Upper lobe of left lung (tissue), 6 donors: ENCODE results near the gene HYCC1. TPM values are rescaled to one million over a fixed set of nuclear protein-coding genes. Genes with fewer than 3 reads are reported as not detected.
A peak's percentile ranks its signal among the peaks of the same experiment; 100 is the strongest.

Source experiments
- ATAC-seq, 2 donors: fragments of 200-7000 bp; cut with Tn5 transposase; one replicate each; pipeline ENCODE4 v1.9.1; 2022; ENCODE audit warnings: mild to moderate bottlenecking in 2 of 2, moderate library complexity in 2 of 2; ENCODE audit not compliant: low FRiP score in 2 of 2
- DNase-seq, 2 donors: peaks; one replicate each; pipeline ENCODE4 v3.0.0-alpha.2; 2019 to 2020
- H3K27ac ChIP-seq, 4 donors: fragments of 200-600 bp; sonication (generic); one replicate each; pipeline ENCODE4 v1.5.1; 2016 to 2019
- H3K27me3 ChIP-seq, 4 donors: fragments of 200-600 bp; sonication (generic); one replicate each; pipeline ENCODE4 v1.5.1; 2017 to 2019
- H3K36me3 ChIP-seq, 4 donors: fragments of 200-600 bp; sonication (generic); one replicate each; pipeline ENCODE4 v1.5.1; 2016 to 2019
- H3K4me1 ChIP-seq, 4 donors: fragments of 200-600 bp; sonication (generic); one replicate each; pipeline ENCODE4 v1.5.1; 2018 to 2019
- H3K4me3 ChIP-seq, 4 donors: fragments of 200-600 bp; sonication (generic); one replicate each; pipeline ENCODE4 v1.5.1; 2017 to 2019; ENCODE audit warnings: mild to moderate bottlenecking in 2 of 4, moderate library complexity in 1 of 4
- H3K9me3 ChIP-seq, 4 donors: fragments of 200-600 bp; sonication (generic); one replicate each; pipeline ENCODE4 v1.5.1; 2018 to 2019
- EP300 ChIP-seq, 4 donors: sonication (generic); formaldehyde crosslinking; IDR thresholded peaks; one replicate each; pipeline ENCODE4 v1.5.1; 2017; ENCODE audit warnings: antibody characterized with exemption in 4 of 4, control low read depth in 2 of 4
- POLR2A ChIP-seq, 4 donors: fragments of 450-650 bp; IDR thresholded peaks; one replicate each; pipeline ENCODE4 v1.5.1; 2016 to 2017; ENCODE audit warnings: antibody characterized with exemption in 4 of 4, mild to moderate bottlenecking in 2 of 4
- POLR2AphosphoS5 ChIP-seq, 2 donors: sonication (generic); formaldehyde crosslinking; IDR thresholded peaks; one replicate each; pipeline ENCODE4 v1.5.1; 2017; ENCODE audit warnings: antibody characterized with exemption in 2 of 2
- WGBS, 2 donors: methylation state at CpG; one replicate each; pipeline ENCODE4 v1.1.5; 2017 to 2018; 5-methylcytosine and 5-hydroxymethylcytosine counted together
- total RNA-seq, 6 donors: library from RNA; depleted of rRNA in 4 of 6; stranded (reverse); fragments of >200 nt in 4 of 6; gene quantifications; one replicate each; pipeline versions ENCODE4 v1.1.0 to v1.2.1, GENCODE V29; 2016 to 2021
- TF ChIP-seq, protein P1 (sequence below), 6 experiments: fragments of 450-650 bp in 4 of 6; fragments of 200-600 bp in 2 of 6; sonication (generic) in 2 of 6; IDR thresholded peaks; one replicate each; pipeline ENCODE4 v1.5.1; 2016 to 2019; ENCODE audit warnings: antibody characterized with exemption in 6 of 6
- donor health status: DM: no; HTN: no; CAD: no; lungs with moderate emphysema.
- donor health status: DM: no; HTN: yes; CAD: no; lungs with severe emphysema.

HYCC1 gene
- total RNA-seq, 6 donors from 2014 or later: 16.4 to 43.6 (median 38.8) TPM

DNA sequence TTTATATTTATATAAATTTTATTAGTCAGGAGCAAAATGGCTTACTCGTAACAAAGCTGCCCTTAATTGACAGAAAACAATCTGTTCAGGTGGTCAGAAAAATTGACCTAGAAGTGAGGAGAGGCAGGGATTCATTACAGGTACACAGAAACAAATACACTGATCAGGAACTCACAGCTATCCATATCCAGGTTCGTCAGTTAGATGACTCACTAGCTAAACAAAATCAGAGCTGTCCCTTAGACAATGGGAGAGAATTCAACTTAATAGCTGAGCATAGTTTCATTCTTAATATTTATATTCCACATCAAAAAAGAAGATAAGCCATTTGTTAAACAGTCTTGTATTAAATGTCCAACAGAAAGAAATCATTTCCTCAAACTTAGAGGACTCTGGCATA is 41.7 kb downstream of the HYCC1 start:
- H3K4me3 ChIP-seq: no peak overlapping the region
- WGBS, 2 donors: 81 to 91% methylated on average over 2 of the region's 2 CpGs
- TF ChIP-seq POLR2AphosphoS5 (IDR thresholded peaks at IDR 0.05): no peak
- TF ChIP-seq, protein P1, sequence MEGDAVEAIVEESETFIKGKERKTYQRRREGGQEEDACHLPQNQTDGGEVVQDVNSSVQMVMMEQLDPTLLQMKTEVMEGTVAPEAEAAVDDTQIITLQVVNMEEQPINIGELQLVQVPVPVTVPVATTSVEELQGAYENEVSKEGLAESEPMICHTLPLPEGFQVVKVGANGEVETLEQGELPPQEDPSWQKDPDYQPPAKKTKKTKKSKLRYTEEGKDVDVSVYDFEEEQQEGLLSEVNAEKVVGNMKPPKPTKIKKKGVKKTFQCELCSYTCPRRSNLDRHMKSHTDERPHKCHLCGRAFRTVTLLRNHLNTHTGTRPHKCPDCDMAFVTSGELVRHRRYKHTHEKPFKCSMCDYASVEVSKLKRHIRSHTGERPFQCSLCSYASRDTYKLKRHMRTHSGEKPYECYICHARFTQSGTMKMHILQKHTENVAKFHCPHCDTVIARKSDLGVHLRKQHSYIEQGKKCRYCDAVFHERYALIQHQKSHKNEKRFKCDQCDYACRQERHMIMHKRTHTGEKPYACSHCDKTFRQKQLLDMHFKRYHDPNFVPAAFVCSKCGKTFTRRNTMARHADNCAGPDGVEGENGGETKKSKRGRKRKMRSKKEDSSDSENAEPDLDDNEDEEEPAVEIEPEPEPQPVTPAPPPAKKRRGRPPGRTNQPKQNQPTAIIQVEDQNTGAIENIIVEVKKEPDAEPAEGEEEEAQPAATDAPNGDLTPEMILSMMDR (IDR thresholded peaks at IDR 0.05): no peak
- no peak for TF ChIP-seq POLR2A (IDR thresholded peaks at IDR 0.05)
- TF ChIP-seq EP300 (IDR thresholded peaks at IDR 0.05): no peak
- no peaks in the 10 kb centered on the region for H3K4me1 ChIP-seq
- ATAC-seq: no peak
- no peak overlapping the region for H3K27ac ChIP-seq
- no peak for DNase-seq
- H3K36me3 ChIP-seq: peaks cover 0 to 21% (median 3%) of the 10 kb centered on the region in 4 donors
- no peaks in the 10 kb centered on the region for H3K9me3 ChIP-seq
- H3K27me3 ChIP-seq: no peaks in the 10 kb centered on the region

DNA sequence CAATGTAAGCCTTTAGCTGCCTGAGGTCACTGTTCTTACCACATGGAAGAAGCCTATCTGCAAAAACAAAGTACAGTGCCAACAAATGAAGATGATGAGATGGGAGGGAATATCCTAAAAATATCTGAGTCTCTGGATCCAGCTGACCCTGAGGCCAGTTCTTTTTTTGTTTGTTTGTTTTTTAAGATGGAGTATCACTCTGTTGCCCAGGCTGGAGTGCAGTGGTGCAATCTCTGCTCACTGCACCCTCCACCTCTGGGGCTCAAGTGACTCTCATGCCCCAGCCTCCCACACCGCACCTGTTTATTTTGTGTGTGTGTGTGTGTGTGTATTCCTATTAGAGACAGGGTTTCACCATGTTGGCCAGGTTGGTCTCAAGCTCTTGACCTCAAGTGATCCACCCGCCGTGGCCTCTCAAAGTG is 44.9 kb downstream of the HYCC1 start:
- DNase-seq (peak in 1 of 2 donors; percentile 77), ATAC-seq (peak; percentile 55 to 79)
- Histone ChIP-seq H3K4me3 (no peak overlapping the region), H3K36me3 (peaks cover 0 to 3% (median 3%) of the 10 kb centered on the region in 4 donors), H3K4me1 (no peaks in the 10 kb centered on the region), H3K27ac (no peak overlapping the region), H3K9me3 (no peaks in the 10 kb centered on the region), H3K27me3 (no peaks in the 10 kb centered on the region)
- 58 to 84% methylated on average over 3 of the region's 3 CpGs for WGBS, 2 donors
- no peak for TF ChIP-seq POLR2A (IDR thresholded peaks at IDR 0.05)
- peak in 2 of 4 donors; percentile 10 to 44 for TF ChIP-seq EP300 (IDR thresholded peaks at IDR 0.05)
- TF ChIP-seq POLR2AphosphoS5 (IDR thresholded peaks at IDR 0.05): peak; percentile 13 to 43

Other genes starting within 250 kb of the HYCC1 start
- gene TOMM7, start 191.3 kb downstream of the HYCC1 start, total RNA-seq: 100 to 1,000 TPM in 5 of 6 donors, 10 to 100 TPM in 1; 42.4 to 387 (median 171) TPM
- 10 to 100 TPM; 18.6 to 43.8 (median 23.9) TPM for gene KLHL7, start 91.7 kb upstream of the HYCC1 start, total RNA-seq
- 10 to 100 TPM; 25.2 to 77.5 (median 32.9) TPM for gene NUP42, start 167.9 kb upstream of the HYCC1 start, total RNA-seq
- 100 to 1,000 TPM in 5 of 6 donors, 10 to 100 TPM in 1; 68.5 to 309 (median 159) TPM for gene GPNMB, start 232.6 kb upstream of the HYCC1 start, total RNA-seq